ENCODE results near the gene EGFLAM.

EGFLAM gene

DNA sequence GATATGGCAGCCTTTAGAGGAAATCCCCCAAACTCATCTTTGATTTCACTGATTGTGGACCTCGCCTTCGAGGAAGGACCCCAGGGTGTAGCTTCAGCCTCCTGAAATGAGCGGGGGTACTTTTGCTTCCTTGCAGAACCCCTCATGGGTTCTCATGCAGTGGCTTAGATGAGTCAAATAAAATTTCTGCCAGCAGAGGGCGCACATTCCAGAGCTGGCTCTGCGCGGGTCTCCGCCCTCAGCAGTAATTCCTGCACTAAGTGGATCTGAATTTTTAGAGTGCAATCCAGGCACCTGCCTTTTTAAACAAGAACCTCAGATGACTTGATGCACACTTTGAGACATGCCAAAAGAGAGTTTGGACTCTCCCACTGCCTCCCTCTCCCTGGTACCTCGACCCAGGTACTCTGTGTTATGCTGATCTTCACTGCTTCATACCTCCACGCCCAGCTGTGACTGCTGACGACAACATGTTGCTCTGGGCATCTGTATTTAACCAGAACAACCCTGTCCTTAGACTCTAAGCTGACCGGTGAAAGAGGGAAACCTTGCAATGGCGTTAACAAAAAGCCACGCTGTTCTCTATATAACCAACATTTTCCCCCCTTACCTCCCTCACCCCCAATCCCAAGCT is 7.3 kb downstream of the EGFLAM start:
- peak; percentile 65 for DNase-seq (ENCODE audit: low spot score)

DNA sequence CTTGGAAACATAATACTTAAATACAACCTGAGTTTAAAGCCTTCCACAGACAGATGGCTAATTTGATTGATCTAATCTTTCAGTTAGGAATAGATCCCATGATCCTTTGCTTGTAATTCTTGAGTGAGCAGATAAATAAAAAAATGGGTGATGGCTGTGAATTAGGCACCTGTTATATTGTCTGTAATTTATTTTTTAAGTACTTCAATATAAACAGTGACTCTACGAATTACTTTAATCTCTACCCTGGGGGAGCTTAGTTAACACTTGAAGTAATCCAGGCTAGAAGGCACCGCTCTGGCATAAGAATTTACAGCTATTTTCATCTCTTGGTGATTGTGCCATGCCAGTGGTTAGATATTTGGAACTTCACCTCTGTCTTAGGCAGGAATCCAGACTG is 9.0 kb downstream of the EGFLAM start:
- no peak for DNase-seq (ENCODE audit: low spot score)

DNA sequence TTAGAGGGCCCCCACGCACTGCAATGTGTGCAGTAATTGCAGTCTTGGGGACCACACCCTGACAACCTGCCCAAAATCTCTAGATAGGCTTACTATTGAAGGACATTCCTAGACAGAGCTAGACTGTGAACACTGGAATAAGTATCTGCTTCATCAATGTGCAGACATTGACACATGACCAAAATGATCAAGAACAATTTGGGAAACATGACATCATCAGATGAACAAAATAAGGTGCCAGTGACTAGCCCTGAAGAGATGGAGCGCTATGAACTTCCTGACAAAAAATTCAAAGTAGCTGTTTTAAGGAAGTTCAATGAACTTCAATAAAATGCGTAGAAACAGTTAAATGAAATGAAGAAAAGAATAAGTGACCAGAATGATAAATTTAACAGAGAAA is 15.3 kb downstream of the EGFLAM start:
- no peak for DNase-seq (ENCODE audit: low spot score)

DNA sequence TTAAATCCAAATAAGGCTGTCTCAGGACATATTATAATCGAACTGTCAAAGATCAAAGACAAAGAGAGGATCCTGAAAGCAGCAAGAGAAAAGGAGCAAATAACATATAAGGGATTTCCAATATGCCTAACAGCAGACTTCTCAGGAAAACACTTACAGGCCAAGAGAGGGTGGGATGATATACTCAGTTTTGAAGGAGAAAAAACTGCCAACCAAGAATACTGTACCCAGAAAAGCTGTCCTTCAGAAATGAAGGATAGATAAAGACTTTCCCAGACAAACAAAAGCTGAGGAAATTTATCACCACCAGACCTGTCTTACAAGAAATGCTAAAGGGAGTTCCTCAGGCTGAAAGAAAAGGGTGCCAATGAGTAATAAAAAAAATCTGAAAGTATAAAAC is 16.0 kb downstream of the EGFLAM start:
- no peak for DNase-seq (ENCODE audit: low spot score)

DNA sequence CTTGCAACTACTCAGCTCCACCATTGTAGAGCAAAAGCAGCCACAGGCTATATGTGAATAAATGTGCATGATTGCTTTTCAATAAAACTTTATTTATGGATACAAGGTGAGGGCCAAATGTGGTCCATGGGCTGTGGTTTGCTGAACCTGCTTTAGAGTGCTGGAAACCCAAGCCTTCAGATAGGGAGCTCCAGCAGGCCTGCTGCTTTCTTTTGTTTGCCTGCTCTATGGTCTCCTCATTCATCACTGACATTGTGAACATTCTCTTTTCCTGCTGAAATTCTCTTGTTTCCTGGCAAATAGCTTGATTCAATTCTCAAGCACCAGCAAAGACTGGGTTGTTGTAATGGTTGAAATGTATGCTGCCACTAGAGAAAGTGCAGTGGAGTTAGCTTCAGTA is 26.0 kb downstream of the EGFLAM start:
- no peak for DNase-seq (ENCODE audit: low spot score)

DNA sequence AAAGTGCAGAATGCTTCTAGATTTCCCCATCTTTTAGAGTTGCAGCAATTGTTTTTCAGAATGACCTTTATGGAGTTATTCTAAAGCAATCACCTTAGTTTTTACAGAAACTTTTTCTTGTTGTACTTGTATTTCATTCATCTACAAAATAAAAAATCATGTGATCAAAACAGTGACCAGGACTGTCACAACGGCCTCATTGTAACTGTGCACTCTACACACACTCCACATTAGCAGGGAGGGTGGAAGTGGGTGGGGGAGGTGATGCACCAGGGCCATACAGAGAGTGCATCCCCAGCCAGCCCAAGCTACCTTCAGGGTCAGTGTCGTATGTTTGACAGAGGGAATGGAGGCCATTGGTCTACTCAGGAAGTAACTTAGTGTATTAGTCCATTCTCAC is 26.9 kb downstream of the EGFLAM start:
- DNase-seq (ENCODE audit: low spot score) = peak; percentile 24

DNA sequence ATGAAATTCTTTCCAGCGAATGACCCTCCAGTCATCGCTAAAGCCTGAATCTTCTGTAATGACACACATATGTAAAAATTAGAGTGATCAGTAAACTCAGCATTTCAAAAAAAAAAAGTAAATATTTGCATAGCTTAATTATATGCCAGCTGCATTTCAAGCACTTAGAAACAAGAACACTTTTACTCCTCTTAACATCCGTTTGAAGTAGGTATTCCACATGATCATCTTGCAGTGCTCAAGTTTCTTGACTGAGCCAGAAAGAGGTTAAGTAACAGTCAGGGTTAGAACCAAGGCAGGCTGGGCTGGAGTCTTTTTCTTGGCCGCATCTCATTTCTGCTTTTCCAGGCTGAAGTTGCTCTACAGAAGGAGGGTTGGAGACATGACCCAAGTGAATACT is 27.6 kb downstream of the EGFLAM start:
- no peak for DNase-seq (ENCODE audit: low spot score)

DNA sequence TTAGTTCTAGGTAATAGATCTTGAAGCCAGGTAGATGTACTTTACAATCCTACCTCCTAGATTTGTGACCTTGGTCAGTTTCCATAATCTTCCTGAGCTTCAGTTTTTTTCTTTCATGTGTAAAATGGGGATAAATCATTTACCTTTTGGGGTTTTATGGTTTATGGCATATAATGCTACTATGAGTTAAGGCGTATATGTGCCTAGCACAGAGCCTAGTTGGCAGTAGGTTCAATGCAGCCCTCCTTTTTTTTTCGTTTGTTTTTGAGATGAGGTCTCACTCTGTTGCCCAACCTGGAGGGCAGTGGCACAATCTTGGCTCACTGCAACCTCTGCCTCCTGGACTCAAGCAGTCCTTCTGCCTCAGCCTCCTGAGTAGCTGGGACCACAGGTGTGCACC is 28.8 kb downstream of the EGFLAM start:
- no peak for DNase-seq (ENCODE audit: low spot score)

DNA sequence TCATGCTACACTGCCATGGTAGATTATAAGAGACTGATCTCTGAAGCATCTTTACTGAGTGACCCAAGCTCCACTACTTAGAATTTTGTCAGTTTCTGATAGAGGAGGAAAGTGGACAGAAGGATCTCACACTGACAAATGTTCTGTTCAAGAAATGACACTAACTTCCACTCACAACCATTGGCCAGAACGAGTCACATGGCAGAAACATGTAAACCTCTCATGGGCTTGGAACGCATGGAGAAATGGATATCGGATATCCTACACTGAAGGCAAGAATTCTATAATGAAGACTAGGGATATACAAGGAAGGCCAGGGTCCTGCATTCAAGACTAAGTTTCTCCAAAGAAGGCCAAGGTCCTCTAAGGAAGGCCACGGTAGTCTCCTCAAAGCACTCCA is 31.1 kb downstream of the EGFLAM start:
- no peak for DNase-seq (ENCODE audit: low spot score)

DNA sequence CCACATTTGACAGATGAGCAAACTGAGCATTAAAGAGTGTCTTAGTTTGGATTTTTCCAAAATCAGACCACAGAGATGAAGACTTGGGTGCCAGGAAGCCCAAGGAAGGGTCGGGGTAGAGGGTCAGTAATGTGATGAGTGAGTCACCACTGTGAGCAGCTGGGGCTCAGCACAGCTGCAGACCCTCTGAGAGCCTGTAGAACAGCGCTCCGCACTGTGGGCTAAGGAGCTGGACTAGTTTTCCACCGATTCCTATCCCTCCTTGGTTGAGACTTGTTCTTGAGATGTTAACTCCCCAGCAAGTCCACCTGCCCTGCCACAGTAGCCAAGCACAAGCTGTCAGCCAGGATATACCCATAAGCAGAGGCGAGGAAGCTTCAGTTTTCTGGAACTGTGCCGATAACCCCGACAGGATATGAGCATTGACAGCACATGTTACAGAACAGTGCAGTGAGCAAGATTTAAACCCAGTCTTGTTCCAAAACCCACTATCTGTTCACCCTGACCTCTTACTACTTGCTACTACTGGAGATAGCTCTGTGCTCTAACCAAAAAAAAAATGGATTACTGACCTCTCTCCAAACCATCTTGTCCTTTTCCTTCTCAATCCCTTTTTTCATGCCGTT is 31.8 kb downstream of the EGFLAM start:
- DNase-seq (ENCODE audit: low spot score) = no peak

DNA sequence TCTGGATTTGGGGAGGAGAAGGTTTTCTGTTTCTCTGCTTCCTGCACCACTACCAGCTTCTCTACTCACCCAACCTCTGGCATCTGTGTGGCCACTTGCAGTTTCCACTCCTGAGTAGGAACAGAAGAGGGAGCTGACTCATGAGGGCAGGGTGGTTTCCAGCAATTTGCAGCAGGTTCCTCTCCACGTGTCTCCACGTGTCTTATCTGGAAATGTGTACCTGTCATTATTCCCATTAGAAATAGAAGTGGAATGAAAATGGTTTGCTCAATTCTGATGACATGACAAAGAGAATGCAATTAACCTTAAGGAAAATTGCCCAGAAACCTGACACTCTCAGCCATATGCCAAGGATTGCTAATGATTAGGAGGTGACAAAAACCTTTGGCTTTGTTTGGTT is 33.0 kb downstream of the EGFLAM start:
- DNase-seq (ENCODE audit: low spot score) = no peak

DNA sequence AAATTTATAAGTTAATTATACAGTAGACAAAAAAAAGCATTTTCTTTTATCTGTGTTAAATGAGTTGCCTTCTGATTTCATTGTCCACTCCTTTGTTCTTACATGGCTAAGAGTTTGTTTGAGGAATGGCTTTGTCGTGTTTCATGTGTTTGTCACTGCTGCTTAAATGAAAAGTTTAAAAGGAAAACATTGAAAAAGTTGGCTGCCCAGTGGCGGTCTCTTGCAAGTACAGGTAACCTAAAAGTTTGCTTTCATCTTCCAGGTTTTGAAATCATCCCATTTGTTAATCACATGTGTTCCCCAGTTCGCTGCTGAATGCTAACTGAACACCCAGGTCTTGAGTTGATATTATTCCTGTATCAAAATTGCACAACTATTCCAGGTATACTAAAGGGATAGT is 33.9 kb downstream of the EGFLAM start:
- no peak for DNase-seq (ENCODE audit: low spot score)

DNA sequence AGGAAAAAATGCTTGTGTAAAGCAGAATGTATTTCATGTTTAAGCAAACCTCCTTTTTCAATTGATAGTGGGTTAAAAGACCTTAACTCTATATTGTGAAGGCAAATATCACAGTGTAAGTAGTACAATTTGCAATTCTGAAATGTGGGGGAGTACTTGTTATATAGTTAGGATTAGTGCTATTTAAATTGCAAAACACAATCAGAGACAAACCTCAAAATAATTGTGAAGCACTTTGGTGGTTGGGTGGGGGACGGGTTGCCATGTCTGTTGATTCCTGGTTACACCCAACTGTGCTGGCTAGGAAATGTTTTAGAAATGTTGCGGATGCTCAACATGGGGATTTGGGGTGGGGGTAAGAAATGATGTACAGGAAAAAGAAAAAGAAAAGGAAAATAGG is 37.4 kb downstream of the EGFLAM start:
- DNase-seq (ENCODE audit: low spot score) = no peak

DNA sequence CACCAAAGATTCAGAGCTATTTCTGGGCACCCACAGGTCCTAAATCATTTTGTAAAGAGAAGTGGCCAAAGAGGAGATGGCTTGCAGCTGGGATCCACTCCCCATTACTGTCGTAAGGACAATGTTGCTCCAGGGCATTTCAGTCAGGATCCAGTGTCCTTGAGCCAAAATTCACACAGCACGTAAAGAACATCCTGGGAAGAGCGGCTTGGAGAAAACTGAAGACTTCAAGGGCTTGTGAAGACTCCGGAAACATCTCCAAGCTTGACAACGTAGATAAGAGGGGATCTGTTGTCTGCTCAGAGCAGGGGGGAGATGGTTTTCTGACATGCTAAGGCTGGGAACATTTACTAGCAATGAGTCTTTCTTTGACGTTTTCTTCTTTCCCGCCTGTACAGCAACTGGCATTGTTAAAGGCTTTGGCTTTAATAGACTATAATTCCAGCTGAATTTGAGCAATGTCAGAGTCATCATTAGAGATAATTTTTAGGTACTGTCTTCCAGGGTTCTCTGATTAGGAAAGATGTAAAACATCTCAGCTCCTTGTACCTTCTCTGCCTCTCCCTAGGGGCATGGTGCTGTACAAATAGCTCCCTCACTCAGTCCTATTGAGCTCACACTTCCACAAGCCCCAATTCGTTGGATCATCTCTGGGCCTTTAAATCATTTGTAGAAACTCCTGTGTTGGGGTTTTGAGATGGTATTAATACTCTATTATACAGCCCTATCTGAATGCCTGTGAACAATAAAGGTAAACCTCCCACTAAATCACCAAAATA is 39.7 kb downstream of the EGFLAM start:
- no peak for DNase-seq (ENCODE audit: low spot score)

DNA sequence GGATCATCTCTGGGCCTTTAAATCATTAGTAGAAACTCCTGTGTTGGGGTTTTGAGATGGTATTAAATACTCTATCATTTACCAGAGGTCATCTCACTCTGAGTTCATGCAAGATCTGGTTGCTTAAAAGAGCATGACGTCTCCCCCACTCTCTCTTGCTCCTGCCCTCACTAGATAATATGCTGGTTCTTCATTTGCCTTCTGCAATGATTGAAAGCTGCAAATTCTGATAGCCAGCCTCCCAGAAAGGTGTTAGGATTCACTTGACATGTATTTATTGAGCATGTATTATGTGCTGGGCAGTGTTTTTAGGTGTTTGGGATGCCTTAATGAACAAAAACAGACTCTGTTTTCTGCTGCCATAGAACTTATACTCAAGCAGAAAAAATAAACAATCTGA is 41.2 kb downstream of the EGFLAM start:
- DNase-seq (ENCODE audit: low spot score) = no peak

DNA sequence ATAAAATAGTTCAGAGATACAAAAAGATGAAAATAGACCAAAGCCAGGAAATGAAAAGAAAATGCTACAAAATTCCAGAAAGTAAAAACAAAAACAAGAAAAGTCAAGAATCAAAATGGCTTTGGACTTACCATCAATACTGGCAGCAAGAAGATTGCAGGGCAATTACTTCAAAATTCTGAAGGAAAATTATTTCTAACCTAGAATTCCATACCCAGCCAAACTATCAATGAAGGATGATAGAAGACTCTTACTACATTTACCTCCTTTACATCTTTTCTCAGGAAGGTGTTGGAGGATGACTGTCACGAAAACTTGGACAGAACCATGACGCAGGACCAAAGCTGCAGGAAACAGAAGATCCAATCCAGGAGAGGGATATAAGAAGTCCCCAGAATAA is 46.8 kb downstream of the EGFLAM start:
- no peak for DNase-seq (ENCODE audit: low spot score)

DNA sequence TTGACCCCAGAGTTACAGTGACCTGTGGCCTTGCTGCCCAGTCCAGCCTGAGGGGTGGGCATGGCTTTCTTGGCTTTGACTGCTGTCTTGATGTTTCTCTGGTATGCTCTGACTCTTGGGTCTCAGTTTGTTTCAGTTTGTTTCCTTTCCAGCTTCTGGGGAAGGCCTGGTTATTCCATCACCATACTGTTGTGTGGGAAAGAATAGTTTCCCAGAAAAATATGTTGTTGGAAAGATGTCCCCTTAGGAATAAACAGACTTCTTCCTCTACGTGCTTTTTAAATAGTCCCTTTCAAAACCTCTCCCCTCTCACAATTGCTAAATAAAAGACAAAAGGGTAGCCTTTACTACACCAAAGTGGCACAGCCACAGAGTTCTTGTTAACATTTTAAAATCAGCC is 49.5 kb downstream of the EGFLAM start:
- DNase-seq (ENCODE audit: low spot score) = no peak

DNA sequence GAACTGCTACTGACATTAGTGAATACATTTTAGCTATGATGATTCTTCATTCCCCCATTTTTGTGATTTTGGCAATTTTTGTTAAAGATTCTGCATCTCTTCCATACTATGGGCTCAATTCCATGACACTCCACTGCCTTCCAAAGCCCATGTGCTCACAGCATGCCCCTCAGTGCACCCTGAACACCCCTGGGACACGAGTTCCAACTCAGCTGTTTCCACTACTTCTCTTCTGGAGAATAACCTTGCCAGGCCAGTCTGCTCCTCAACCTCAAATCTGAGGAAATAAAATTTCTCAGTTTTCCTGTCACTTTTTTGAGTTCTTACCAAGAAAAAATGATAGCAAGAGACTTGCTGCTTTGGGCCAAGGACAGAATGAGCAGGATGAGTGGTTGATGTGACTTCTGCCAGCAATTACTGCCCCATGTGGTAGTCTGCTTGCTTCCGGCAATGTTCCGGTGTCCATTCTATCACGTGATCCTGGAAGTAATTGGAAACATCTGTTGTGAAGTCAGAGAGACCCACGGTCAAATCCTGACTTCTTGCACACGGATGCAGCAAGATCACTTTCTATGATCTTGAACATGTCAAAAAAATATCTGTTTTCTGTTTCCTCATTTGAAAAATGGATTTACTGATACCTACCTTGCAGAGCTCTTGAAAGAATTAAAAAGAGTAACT is 58.3 kb downstream of the EGFLAM start:
- DNase-seq (ENCODE audit: low spot score) = no peak

DNA sequence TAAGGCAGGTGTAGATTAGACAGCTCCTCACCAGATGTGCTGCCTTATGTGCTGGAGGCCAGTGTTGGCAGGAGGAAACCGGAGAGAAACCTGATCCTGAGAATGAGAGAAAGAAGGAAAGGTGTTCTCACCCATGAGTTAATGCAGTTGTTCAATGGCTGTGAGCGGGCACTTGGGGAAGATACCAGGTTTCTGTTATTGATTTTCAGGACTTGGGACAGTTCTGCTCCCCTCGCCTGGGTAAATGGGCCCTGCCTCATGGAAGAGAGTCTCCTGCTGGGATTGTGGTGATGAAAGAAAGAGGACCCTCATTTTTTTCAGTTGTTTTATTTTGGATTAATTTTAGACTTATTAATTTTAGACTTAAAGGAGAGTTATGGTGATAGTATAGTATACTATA is 59.5 kb downstream of the EGFLAM start:
- DNase-seq (ENCODE audit: low spot score) = no peak

DNA sequence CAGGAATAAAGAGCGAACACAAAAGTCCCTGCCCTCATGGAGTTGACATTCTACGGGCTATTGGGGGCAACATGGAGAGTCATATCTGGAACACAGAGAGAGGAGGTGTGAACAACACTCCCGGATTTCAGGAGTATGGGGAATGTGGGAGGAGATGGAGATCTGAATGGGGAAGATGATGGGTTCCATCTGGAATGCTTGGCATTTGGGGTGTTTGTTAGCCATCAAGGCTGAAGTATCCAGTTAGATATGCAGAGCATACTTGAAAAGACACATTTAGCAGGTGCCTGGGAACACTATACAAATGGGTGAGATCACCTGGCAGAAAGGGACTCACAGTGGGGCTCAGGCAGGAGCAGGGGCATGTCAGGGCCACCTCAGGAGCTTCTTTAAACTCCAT is 61.1 kb downstream of the EGFLAM start:
- no peak for DNase-seq (ENCODE audit: low spot score)

DNA sequence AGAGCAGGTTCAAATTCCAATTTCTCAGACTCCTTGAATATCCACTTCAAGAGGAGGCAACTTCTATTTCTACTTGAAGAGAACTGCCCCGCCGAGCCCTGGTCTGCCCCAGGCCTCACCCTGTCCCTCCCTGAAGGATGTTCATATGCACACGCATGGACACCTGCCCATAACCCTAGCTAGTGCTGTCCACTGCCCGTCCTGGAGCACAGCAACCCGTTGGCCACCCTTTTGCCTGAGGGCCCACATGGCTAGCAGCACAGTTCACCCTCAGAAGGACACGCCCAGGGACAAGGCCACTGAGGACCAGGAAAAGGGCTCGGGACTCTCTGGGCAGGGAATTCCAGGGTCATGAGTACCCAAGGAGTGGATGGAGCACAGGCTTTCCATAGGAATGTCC is 63.6 kb downstream of the EGFLAM start:
- no peak for DNase-seq (ENCODE audit: low spot score)

DNA sequence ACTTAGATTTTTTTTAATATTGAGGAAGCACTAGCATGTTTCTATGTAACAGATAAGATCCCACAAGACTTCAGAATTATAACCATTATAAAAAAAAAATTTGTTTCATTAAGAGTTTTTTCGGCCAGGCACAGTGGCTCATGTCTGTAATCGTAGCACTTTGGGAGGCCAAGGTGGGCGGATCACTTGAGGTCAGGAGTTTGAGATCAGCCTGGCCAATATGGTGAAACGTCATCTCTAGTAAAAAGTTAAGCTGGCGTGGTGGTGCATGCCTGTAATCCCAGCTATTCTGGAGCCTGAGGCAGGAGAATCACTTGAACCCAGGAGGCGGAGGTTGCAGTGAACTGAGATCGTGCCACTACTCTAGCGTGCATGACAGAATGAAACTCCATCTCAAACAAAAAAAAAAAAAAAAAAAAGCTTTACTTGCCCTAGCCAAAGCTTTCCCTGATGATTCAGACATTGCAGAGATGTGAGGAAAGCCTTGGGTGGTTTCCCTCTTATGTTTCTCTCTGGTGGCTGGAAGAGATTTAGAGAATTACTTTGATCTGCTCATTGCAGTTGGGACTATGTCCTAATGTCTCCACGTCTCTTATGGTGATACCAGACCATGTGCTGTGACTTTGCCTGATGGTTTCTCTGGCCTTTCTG is 65.4 kb downstream of the EGFLAM start:
- no peak for DNase-seq (ENCODE audit: low spot score)

All from Ammon's horn (tissue), 1 donor.